Inflammatory macrophage treated with lipopolysaccharide for 4 hours (primary cell): ENCODE measurements around the gene RAPGEF1.
"Not testable (repeated sequence)": the region's sequence is repeated elsewhere in the genome, so short reads cannot be mapped to it uniquely, and the experiment has no call there.

Experiments
- DNase-seq: peaks from one replicate; pipeline ENCODE4 v3.0.0-alpha.2; 2020

RAPGEF1 gene

GRCh38 chr9:131727184-131727759 is 12.6 kb downstream of the RAPGEF1 start:
- peak; percentile 92 for DNase-seq

- DNase-seq: no peak
These were observed 15.2 kb downstream of the RAPGEF1 start for GRCh38 chr9:131724683-131725082.

DNA sequence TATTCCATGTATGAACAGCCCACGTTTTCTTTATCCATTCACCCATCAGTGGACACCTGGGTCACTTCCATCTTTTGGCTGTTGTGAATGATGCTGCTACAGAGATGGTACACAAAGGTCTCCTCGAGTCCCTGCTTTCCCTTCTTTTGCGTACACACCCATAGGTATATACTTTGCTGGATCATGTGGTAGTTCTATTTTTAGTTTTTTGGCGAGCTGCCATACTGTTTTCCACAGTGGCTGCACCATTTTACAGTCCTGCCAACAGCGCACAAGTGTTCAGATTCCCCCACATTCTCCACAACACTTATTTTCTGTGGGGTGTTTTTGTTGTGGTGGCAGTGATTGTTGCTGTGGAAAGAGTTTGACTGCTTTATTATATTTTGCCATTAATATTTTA is 16.2 kb downstream of the RAPGEF1 start:
- DNase-seq: no peak

GRCh38 chr9:131722255-131722654 is 17.6 kb downstream of the RAPGEF1 start:
- DNase-seq: no peak

GRCh38 chr9:131721076-131721475 is 18.8 kb downstream of the RAPGEF1 start:
- no peak for DNase-seq

- no peak for DNase-seq
These were observed 19.5 kb downstream of the RAPGEF1 start for GRCh38 chr9:131720330-131720729.

DNA sequence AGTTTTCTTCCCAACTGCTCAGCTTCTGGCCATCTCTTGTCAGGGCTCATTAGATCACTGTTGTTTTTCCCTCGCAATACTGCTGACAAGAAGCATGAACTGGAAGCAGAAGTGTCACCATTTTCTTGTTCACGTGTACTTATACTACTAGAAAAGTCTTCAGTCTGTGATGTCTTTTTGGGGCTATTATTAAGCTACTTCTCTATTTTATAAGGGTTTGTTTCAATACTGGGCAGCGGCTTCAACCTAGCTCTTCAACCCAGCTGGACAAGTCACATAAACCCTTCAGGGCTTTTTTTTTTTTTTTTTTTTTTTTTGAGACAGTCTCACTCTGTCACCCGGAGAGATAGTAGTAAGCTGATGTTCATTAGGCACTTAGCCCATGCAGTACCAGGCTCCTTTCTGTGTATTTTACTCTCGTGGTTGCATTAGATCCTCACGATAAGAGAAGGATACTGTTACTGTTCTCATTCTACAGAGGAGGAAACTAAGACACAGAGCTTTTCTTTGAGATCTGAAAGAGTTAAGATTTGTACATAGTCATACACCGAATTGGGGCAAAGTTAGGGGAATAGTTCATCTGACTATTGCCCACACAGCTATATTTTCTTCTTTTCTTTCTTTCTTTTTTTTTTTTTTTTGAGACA is 20.5 kb downstream of the RAPGEF1 start:
- DNase-seq: peak; percentile 84

DNA sequence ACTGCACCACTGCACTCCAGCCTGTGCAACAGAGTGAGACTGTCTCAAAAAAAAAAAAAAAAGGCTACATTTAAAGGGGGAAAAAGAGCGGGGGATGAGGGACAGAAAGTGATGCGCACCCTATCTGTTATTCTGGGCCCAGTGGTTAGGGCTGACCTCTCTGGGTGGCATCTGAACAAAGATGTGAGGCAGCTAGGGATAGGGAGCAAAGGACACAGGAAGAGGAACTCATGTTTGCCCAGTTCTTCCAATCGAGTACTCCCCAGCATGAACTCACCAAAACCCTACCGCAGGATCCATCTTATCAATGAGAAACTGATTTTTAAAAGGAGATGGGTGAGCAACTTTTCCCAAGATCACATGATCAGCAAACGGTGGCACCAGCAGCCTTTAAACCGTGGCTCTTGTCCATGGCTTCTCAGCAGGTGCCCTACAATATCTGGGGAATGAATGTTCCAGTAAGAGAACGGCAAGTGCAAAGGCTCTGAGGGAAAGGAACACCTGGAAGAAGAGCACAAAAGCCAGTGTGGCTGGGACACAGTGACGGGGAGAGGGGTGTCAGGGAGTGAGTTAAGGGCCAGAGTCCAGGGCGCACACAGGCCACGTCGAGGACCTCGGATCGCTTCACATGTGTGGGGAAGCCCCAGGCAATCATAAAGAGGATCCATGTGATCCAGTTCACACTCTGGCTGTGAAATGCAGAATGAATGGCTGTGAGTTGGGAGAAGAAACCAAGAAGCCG is 22.0 kb downstream of the RAPGEF1 start:
- no peak for DNase-seq

DNA sequence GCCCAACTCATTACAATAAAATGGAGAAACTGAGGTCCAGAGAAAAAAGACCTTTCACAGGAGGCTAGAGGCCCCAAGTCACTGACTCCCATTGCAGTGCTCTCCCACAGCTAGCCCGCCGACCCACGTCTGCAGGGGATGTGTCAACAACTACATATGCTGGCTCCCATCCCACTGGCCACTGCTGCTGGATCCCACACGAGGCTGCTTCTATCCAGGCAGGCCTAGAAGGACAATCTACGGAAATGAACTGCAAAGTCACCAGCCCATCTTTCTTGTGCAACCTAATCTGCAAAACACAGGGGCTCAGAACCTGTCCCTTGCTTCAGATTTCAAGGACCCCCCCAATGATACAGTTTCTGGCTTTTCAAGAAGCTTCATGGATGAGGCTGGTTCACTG is 24.0 kb downstream of the RAPGEF1 start:
- no peak for DNase-seq

GRCh38 chr9:131714821-131715220 is 25.1 kb downstream of the RAPGEF1 start:
- no peak for DNase-seq

DNA sequence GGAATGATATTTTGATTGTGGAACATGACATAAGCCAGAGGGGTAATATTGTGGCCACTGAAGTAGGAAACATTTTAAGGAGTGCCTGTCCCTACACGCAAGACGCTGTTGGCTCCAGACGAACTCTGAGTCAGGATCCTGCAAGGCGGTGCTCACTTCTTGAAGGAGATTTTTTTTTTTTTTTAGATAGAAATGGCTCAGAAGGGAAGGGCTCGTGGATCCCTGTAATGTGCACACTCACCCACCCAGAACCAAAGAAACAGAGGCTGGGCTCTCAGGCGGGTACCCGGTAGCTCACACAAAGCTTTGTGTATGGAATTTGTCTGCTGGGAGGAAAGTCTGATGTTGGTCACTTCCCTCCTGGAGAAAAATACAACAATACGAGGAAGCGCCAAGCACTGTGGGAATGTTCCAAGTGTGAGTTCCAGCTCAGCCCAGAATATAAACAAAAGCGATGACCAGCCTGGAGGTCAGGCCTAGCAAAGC is 25.7 kb downstream of the RAPGEF1 start:
- peak; percentile 78 for DNase-seq

DNA sequence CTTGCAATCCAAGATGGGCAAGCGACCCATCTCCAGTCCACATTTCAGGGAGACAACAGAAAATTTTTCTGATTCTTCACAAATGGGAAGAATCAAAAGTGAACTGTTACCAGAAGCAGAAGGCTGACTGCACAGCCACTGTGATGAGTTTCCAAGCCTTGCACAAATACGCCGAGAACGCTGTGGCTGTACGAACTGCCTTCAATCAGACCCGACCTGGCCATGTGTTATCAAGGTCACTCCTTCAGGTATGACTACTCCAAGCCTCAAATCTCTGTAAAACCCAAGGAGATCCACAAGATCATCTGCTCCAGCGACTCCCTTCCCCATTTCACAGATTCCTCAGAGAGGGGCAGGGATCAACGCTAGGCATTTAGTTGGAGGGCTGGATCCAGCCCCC is 26.9 kb downstream of the RAPGEF1 start:
- no peak for DNase-seq

- no peak for DNase-seq
These were observed 27.6 kb downstream of the RAPGEF1 start for GRCh38 chr9:131712151-131712716.

DNA sequence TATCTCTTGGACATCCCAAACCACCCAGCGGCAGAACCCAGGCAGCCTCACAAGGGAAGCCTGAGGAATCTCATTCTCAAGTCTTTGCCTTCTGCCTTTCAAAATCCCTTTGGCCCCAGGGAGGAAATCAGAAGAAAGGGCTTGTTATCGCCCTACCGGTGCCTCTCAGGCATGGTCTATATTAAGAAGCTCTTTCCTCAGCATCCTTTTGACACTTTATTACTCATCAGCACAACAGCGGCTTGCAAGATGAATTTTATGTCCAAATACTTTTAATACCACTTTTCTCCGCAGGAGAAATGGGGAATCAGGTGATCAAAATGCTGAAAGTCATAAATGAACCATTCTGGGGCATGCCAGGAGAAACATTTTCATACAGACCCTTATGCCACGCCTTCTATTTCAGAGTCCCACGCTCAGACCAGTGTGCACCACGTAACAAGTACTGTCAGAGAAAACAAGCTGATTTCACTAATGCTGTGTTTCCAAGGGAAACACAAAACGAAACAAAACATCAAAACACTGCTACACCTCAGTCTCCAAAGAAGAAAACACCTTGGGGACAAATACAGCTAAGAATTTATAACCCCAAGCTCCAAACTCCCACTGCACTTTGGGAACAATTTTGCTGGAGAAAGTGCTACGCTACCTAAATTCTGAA is 30.0 kb downstream of the RAPGEF1 start:
- peak; percentile 84 for DNase-seq

GRCh38 chr9:131709010-131709770 is 30.7 kb downstream of the RAPGEF1 start:
- DNase-seq: not testable (repeated sequence)

DNA sequence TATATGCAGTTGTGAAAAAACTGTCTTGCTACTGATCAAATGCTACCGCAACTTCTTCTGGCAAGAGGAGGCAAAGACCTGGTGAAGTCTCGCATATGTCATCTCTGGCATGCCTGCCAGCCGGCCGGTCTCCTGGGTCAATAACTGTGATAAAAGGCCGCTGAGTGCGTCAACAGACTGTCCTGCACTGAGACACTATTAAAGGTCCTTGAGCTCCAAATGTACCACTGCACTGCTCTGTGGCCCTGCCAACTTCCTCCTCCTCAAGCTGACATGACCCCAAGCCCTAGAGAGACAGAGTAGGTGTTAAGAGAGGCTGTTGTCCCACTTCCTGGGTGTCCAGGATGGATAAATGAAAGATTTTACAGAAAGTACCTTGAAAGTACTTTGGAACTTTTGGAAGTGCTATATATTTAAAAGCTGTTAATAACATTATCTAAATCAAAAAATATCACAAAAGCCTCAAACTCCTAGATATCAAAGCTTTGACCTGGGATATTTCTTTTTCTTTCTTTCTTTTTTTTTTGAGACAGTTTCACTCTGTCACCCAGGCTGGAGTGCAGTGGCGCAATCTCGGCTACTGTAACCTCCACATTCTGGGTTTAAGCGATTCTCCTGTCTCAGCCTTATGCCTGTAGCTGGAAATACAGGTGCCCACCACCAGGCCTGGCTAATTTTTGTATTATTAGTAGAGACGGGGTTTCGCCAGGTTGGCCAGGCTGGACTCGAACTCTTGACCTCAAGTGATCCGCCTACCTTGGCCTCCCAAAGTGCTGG is 31.5 kb downstream of the RAPGEF1 start:
- DNase-seq: peak; percentile 74

GRCh38 chr9:131707733-131708157 is 32.1 kb downstream of the RAPGEF1 start:
- peak; percentile 94 for DNase-seq

DNA sequence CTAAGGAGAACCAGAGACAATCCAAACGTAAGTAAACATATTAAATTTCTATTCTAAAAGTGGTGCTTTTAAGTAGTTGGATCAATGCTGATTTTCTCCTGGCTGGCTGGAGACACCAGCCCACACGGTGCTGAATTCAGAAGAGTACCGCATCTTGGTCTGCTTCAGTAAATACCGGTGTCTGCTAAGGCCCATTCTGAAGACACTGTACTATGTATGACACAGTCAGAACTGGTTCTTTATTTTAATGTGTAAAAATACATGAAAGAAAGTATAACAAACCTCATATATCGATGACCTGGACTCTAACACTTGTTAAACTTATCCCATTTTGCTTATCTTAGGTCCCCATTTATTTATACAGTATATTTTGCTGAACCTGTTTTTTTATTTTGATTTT is 32.8 kb downstream of the RAPGEF1 start:
- no peak for DNase-seq

GRCh38 chr9:131706608-131706970 is 33.3 kb downstream of the RAPGEF1 start:
- no peak for DNase-seq

- no peak for DNase-seq
These were observed 34.9 kb downstream of the RAPGEF1 start for GRCh38 chr9:131704988-131705387.

- peak; percentile 60 for DNase-seq
These were observed 35.5 kb downstream of the RAPGEF1 start for GRCh38 chr9:131704141-131704983.
